ENCODE results near the gene IFT88. TPM values are rescaled to one million over a fixed set of nuclear protein-coding genes. Genes with fewer than 3 reads are reported as not detected.

IFT88 gene
- total and polyA plus RNA-seq, 9 of the 15 experiments (the other 6 are each of a cell fraction or from before 2014, with no cell fraction given), result 8.3 to 13.5 (median 10.0) TPM

- no peaks in the 10 kb centered on the region for H3K79me2 ChIP-seq (ENCODE audit: control insufficient read depth, insufficient read depth, low read length)
- no peak overlapping the region for H3K4me2 ChIP-seq (ENCODE audit: insufficient read depth, low read length)
- DNase-seq (ENCODE audit: extremely low read depth in 1 of 4, low spot score in 3 of 4), result no peak
- no peaks in the 10 kb centered on the region for H3K9me3 ChIP-seq (replicated peaks; ENCODE audit: control insufficient read depth, insufficient read depth, low read depth, low read length)
- WGBS (ENCODE audit: insufficient coverage, low coverage, missing lambda C conversion rate), result 26% methylated on average over 4 of the region's 4 CpGs
- in situ Hi-C loops (cut with MboI) (no loop called here), intact Hi-C loops (cut with micrococcal nuclease) (no loop called here)
- H2AFZ ChIP-seq (ENCODE audit: low read depth, low read length), result no peak overlapping the region
- ChIA-PET CTCF (ENCODE audit: low intra/inter-chr PET ratio) (no interaction called here), POLR2A (no interaction called here)
- no peaks in the 10 kb centered on the region for H3K27me3 ChIP-seq (ENCODE audit: control insufficient read depth in 2 of 2, insufficient read depth in 2 of 2, low read length in 2 of 2)
- H3K4me3 ChIP-seq, result no peak overlapping the region
- no TSS peak for BruUV-seq (replicated peaks)
- peak; percentile 32 for FAIRE-seq
- H3K36me3 ChIP-seq (ENCODE audit: control insufficient read depth, insufficient read depth, low read length), result no peaks in the 10 kb centered on the region
- no peaks in the 10 kb centered on the region for H3K9me1 ChIP-seq (ENCODE audit: control insufficient read depth, insufficient read depth, low read length)
- no peaks in the 10 kb centered on the region for H4K20me1 ChIP-seq (replicated peaks; ENCODE audit: control insufficient read depth, insufficient read depth, low read length)
- H3K27ac ChIP-seq (ENCODE audit: extremely low read depth, low read depth, low read length), result no peak overlapping the region
- no peak for ATAC-seq
- no peaks in the 10 kb centered on the region; a peak in 2 of 5 replicates for H3K4me1 ChIP-seq (replicated peaks in 1 of 2; ENCODE audit: control insufficient read depth in 2 of 2, insufficient read depth in 2 of 2, low read length in 2 of 2)
- no peak overlapping the region for H3K9ac ChIP-seq (ENCODE audit: insufficient read depth in 1 of 2, low read depth in 2 of 2, low read length in 2 of 2)
- TF ChIP-seq KDM4B (IDR thresholded peaks at IDR 0.05; ENCODE audit: borderline replicate concordance in 2 of 2, low read depth in 1 of 2), result no peak
- no peak for TF ChIP-seq USF1 (CRISPR knock-in tag; IDR thresholded peaks at IDR 0.05)
- no peak for TF ChIP-seq ZBTB5 (IDR thresholded peaks at IDR 0.05)
- 0 out of 2 replicates have a peak, but pooled peaks have one; percentile 25 for TF ChIP-seq DPF2 (IDR thresholded peaks at IDR 0.05)
- 0 out of 2 replicates have a peak, but pooled peaks have one; percentile 26 for TF ChIP-seq ARID1B (IDR thresholded peaks at IDR 0.05)
- no peak for TF ChIP-seq SUPT5H (IDR thresholded peaks at IDR 0.05)
- no peak for TF ChIP-seq STAG1 (CRISPR knock-in tag; IDR thresholded peaks at IDR 0.05; ENCODE audit: borderline replicate concordance)
- TF ChIP-seq ZNF3 (CRISPR knock-in tag; IDR thresholded peaks at IDR 0.05), result no peak
- TF ChIP-seq MYC (IDR thresholded peaks at IDR 0.05; ENCODE audit: low read depth, low read length), result 0 out of 2 replicates have a peak, but pooled peaks have one; percentile 17
- no peak for TF ChIP-seq MYC (CRISPR knock-in tag; IDR thresholded peaks at IDR 0.05; ENCODE audit: borderline replicate concordance, low read depth)
- TF ChIP-seq ZKSCAN8 (CRISPR knock-in tag; IDR thresholded peaks at IDR 0.05), result no peak
- TF ChIP-seq, protein P1, sequence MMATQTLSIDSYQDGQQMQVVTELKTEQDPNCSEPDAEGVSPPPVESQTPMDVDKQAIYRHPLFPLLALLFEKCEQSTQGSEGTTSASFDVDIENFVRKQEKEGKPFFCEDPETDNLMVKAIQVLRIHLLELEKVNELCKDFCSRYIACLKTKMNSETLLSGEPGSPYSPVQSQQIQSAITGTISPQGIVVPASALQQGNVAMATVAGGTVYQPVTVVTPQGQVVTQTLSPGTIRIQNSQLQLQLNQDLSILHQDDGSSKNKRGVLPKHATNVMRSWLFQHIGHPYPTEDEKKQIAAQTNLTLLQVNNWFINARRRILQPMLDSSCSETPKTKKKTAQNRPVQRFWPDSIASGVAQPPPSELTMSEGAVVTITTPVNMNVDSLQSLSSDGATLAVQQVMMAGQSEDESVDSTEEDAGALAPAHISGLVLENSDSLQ (IDR thresholded peaks at IDR 0.05), result peak; percentile 64
- no peak for TF ChIP-seq CBX1 (IDR thresholded peaks at IDR 0.05; ENCODE audit: low read depth)
- no peak for TF ChIP-seq KDM2B (CRISPR knock-in tag; IDR thresholded peaks at IDR 0.05)
- TF ChIP-seq ZMIZ1 (IDR thresholded peaks at IDR 0.05; ENCODE audit: low read depth in 2 of 2, low read length in 2 of 2), result no peak
These were observed 100.0 kb downstream of the IFT88 start for GRCh38 chr13:20666948-20667347.

Data from K562 (cell line).